Regular cardiac myocyte (primary cell): ENCODE results near the gene PRB2. TPM values are rescaled to one million over a fixed set of nuclear protein-coding genes. Genes with fewer than 3 reads are reported as not detected.

Experiments
- total RNA-seq: library from RNA; depleted of rRNA; stranded (reverse); fragments of >200 nt; gene quantifications from 2 replicates; pipeline ENCODE4 v1.2.3, GENCODE V29; 2014

Gene PRB2
- not detected in 2 replicates for total RNA-seq

DNA sequence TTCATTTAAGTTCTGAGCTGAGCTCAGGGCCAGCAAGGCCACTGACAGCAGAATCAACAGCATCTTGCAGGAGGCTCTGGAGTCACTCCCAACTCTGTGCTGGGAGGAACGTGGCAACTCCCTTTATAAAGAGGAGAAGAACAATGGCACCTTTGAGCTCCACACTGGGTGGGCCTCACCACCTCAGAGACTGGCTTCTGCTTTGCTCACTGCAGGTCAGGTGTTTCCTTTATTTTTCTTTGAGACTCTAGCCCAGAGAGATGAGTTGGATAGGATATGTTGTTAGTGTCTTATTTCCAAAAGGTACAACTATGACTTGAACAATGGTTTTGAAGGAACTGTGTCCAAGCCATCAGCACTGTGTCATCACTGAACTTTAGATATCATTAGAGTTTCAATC, at the start of gene PRB2:
PRB2 (minus strand) TSS at position 101 of the 400 bp plus-strand sequence; CDS start at position 63, 38 bp downstream.

Other genes with a start within 250 kb of the PRB2 start
- gene SMIM10L1, start 224.4 kb downstream of the PRB2 start, total RNA-seq: 5.9 and 7.3 TPM in 2 replicates
- not detected in 2 replicates for gene TAS2R42, start 208.6 kb downstream of the PRB2 start, total RNA-seq
- not detected in 2 replicates for gene PRB3, start 125.9 kb downstream of the PRB2 start, total RNA-seq
- not detected in 2 replicates for gene PRB4, start 85.1 kb downstream of the PRB2 start, total RNA-seq